Panc1 (cell line): ENCODE data around the gene CYB5B. TPM values are rescaled to one million over a fixed set of nuclear protein-coding genes. Genes with fewer than 3 reads are reported as not detected.

ENCODE experiments used
- ATAC-seq: fragments of 200-7000 bp; cut with Tn5 transposase; 2 replicates; pipeline ENCODE4 v1.9.1; 2020; ENCODE audit warnings: mild to moderate bottlenecking, moderate library complexity
- BruUV-seq: library from RNA; stranded (reverse); fragments of 400-500 nt; replicated peaks from 2 replicates; lab custom pipeline; 2021; lab: Mats Ljungman, UMichigan
- CTCF ChIA-PET: fragments of 300-600 bp; sonication (Branson Sonifier 250); formaldehyde crosslinking; loops from one replicate; lab custom pipeline; 2022; ENCODE audit warnings: antibody characterized with exemption; lab: Charles Lee
- POLR2A ChIA-PET: fragments of 300-600 bp; sonication (Branson Sonifier 250); formaldehyde crosslinking; loops from one replicate; lab custom pipeline; 2022; ENCODE audit warnings: antibody characterized with exemption; lab: Charles Lee
- DNase-seq: peaks from one replicate; pipeline ENCODE4 v3.0.0-alpha.2; 2010; ENCODE audit warnings: low read depth, low spot score
- H3K27ac ChIP-seq: 2 replicates; pipeline ENCODE4 v1.5.1; 2011; ENCODE audit warnings: mild to moderate bottlenecking, low read length, inconsistent platforms
- H3K27me3 ChIP-seq: fragments of 200-500 bp; sonication (Bioruptor generic); 2 replicates; pipeline ENCODE4 v1.6.0; 2014; ENCODE audit warnings: low read length, inconsistent platforms; ENCODE audit not compliant: control insufficient read depth, insufficient read depth
- H3K36me3 ChIP-seq: fragments of 200-500 bp; sonication (Bioruptor generic); 2 replicates; pipeline ENCODE4 v1.5.1; 2014; ENCODE audit warnings: inconsistent platforms, mild to moderate bottlenecking, low read length, moderate library complexity; ENCODE audit not compliant: control insufficient read depth, insufficient read depth
- H3K4me1 ChIP-seq: 2 replicates; pipeline ENCODE4 v1.5.1; 2011; ENCODE audit warnings: inconsistent platforms, mild to moderate bottlenecking, low read length, moderate library complexity; ENCODE audit not compliant: control insufficient read depth, insufficient read depth
- H3K4me3 ChIP-seq, 2 experiments: 2 replicates each; pipeline ENCODE4 v1.5.1; 2011 to 2012; ENCODE audit warnings: low read depth in 2 of 2, low read length in 2 of 2, mild to moderate bottlenecking in 2 of 2, inconsistent platforms in 1 of 2, moderate library complexity in 1 of 2
- H3K9me3 ChIP-seq: fragments of 200-500 bp; sonication (Bioruptor generic); 2 replicates; pipeline ENCODE4 v1.5.1; 2014; ENCODE audit warnings: low read depth, mild to moderate bottlenecking, inconsistent platforms, low read length, moderate library complexity; ENCODE audit not compliant: control insufficient read depth, insufficient read depth
- POLR2AphosphoS5 ChIP-seq: IDR thresholded peaks from 2 replicates; pipeline ENCODE4 v1.6.1; 2012; ENCODE audit warnings: mild to moderate bottlenecking, low read depth, low read length, moderate library complexity
- SIN3A ChIP-seq: IDR thresholded peaks from 2 replicates; pipeline ENCODE4 v1.6.1; 2012; ENCODE audit warnings: low read depth, mild to moderate bottlenecking, low read length, moderate library complexity, borderline replicate concordance; ENCODE audit not compliant: insufficient read depth
- TCF7L2 ChIP-seq: IDR thresholded peaks from 2 replicates; pipeline ENCODE4 v1.6.1; 2011; ENCODE audit warnings: mild to moderate bottlenecking, low read depth, low read length, inconsistent platforms
- in situ Hi-C: cut with HindIII; loops from 2 replicates; pipeline ENCODE4 v1.10.0; 2016; ENCODE audit warnings: low sequenced_read_pairs, low pct_unique_long_range_greater_than_20kb
- intact Hi-C: fragments of 100-400 bp; cut with micrococcal nuclease; formaldehyde crosslinking; loops from one replicate; pipeline ENCODE4 v1.10.0; 2022; ENCODE audit not compliant: unreplicated experiment
- total RNA-seq: library from RNA; stranded (reverse); gene quantifications from one replicate; pipeline ENCODE4 v1.2.1, GENCODE V29; 2021; ENCODE audit not compliant: unreplicated experiment
- TF ChIP-seq, protein P1 (sequence below): fragments of 450-650 bp; IDR thresholded peaks from 2 replicates; pipeline ENCODE4 v1.5.1; 2017; ENCODE audit warnings: mild to moderate bottlenecking
- TF ChIP-seq, protein P2 (sequence below), 2 experiments: IDR thresholded peaks; 2 replicates each; pipeline ENCODE4 v1.6.1; 2011 to 2012; ENCODE audit warnings: low read depth in 2 of 2, control low read depth in 1 of 2, low read length in 1 of 2, mild to moderate bottlenecking in 1 of 2, moderate library complexity in 1 of 2; ENCODE audit not compliant: insufficient read depth in 1 of 2

Gene CYB5B
- total RNA-seq, 1 experiment from 2014 or later = 326 TPM

DNA sequence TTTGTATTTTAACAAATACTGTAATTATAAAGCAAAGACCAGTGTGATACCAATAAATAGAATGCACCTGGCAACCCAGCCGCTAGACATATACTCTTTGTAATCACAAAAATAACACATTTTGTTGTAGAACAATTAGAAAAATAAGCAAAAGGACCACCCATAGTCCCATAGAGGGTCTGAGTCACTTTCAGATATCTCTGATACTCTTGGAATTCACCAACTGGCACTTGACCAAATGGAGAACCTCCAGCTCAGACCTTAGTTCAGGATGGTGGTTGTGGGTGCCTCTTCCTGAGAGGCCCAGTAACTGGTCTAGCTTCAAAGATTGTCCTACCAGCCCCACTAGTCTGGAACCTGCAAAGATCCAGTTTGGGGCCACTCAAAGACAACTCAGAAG lies 37.8 kb upstream of the CYB5B start:
- Histone ChIP-seq H3K36me3 (peaks cover 7% of the 10 kb centered on the region), H3K27ac (peak overlapping the region; percentile 65; the same call in 1 of the 2 replicates), H3K27me3 (no peaks in the 10 kb centered on the region), H3K4me3 (peak overlapping the region; percentile 65 to 67), H3K9me3 (no peaks in the 10 kb centered on the region), H3K4me1 (peaks cover 17% of the 10 kb centered on the region)
- BruUV-seq = no TSS peak
- DNase-seq = no peak
- ChIA-PET POLR2A (no interaction called here), CTCF (no interaction called here)
- in situ Hi-C loops = no loop called here
- ATAC-seq = no peak
- intact Hi-C loops = no loop called here
- TF ChIP-seq, protein P1, sequence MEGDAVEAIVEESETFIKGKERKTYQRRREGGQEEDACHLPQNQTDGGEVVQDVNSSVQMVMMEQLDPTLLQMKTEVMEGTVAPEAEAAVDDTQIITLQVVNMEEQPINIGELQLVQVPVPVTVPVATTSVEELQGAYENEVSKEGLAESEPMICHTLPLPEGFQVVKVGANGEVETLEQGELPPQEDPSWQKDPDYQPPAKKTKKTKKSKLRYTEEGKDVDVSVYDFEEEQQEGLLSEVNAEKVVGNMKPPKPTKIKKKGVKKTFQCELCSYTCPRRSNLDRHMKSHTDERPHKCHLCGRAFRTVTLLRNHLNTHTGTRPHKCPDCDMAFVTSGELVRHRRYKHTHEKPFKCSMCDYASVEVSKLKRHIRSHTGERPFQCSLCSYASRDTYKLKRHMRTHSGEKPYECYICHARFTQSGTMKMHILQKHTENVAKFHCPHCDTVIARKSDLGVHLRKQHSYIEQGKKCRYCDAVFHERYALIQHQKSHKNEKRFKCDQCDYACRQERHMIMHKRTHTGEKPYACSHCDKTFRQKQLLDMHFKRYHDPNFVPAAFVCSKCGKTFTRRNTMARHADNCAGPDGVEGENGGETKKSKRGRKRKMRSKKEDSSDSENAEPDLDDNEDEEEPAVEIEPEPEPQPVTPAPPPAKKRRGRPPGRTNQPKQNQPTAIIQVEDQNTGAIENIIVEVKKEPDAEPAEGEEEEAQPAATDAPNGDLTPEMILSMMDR = no peak
- TF ChIP-seq SIN3A (no peak), POLR2AphosphoS5 (no peak), TCF7L2 (no peak)
- TF ChIP-seq, protein P2, sequence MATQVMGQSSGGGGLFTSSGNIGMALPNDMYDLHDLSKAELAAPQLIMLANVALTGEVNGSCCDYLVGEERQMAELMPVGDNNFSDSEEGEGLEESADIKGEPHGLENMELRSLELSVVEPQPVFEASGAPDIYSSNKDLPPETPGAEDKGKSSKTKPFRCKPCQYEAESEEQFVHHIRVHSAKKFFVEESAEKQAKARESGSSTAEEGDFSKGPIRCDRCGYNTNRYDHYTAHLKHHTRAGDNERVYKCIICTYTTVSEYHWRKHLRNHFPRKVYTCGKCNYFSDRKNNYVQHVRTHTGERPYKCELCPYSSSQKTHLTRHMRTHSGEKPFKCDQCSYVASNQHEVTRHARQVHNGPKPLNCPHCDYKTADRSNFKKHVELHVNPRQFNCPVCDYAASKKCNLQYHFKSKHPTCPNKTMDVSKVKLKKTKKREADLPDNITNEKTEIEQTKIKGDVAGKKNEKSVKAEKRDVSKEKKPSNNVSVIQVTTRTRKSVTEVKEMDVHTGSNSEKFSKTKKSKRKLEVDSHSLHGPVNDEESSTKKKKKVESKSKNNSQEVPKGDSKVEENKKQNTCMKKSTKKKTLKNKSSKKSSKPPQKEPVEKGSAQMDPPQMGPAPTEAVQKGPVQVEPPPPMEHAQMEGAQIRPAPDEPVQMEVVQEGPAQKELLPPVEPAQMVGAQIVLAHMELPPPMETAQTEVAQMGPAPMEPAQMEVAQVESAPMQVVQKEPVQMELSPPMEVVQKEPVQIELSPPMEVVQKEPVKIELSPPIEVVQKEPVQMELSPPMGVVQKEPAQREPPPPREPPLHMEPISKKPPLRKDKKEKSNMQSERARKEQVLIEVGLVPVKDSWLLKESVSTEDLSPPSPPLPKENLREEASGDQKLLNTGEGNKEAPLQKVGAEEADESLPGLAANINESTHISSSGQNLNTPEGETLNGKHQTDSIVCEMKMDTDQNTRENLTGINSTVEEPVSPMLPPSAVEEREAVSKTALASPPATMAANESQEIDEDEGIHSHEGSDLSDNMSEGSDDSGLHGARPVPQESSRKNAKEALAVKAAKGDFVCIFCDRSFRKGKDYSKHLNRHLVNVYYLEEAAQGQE (IDR thresholded peaks at IDR 0.05; ENCODE audit: insufficient read depth in 1 of 2, low read depth in 2 of 2, low read length in 1 of 2) = no peak

DNA sequence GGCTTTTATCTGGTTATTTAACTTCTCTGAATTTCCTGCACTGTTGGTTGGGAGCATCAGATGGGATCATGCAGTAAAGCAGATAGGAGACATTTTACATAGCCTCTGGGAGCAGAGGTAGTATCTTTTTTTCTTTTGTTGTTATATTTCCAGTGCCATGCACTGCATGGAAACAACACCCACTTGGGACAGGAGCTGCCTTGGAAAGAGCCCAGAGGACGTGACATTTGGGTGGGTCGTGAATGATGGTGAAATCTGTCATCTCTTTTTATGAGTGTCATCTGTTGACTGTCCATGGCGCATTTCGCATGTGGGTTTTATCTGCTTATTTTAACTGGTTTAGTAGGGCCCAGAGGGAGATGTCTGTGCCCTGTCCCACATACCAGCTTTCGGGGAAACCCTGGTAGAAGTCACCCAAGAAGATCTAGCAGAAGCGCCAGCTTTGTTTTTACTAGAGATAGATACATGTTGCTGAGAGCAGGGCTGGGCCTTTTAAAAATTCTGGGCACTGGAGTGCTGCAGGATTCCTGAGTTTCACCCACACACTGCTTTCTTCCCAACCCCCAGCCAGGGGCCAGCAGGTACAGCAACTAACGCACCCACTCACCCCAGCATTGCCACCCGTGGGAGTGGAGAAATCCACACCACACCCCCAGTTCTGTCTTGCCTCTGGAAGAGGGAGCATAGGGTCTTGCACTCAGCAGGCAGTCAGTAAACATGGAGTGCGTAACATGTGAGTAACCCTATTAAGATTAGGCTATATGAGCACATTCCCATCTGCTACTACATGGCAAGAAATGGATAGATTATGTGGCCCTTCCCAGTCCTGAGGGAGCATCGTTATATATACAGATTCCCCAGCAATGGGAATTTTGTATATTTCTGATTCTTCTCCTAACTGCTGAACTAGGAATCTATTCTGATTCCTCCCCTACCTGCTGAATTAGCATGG lies 30.2 kb upstream of the CYB5B start:
- no peak for ATAC-seq
- Histone ChIP-seq H3K4me3 (no peak overlapping the region), H3K27ac (peak overlapping the region; percentile 97), H3K4me1 (peaks cover 43% of the 10 kb centered on the region), H3K27me3 (no peaks in the 10 kb centered on the region), H3K36me3 (no peaks in the 10 kb centered on the region), H3K9me3 (no peaks in the 10 kb centered on the region)
- POLR2A ChIA-PET = no interaction called here
- CTCF ChIA-PET = interaction anchor here (0.5 kb wide), 1 partner anchor 489 kb away, joined by 3 read pairs; no protein-coding TSS in a partner anchor
- TF ChIP-seq TCF7L2 (no peak), POLR2AphosphoS5 (no peak), SIN3A (no peak)
- TF ChIP-seq, protein P1 = no peak
- TF ChIP-seq, protein P2 (IDR thresholded peaks at IDR 0.05; ENCODE audit: insufficient read depth in 1 of 2, low read depth in 2 of 2, low read length in 1 of 2) = no peak
- intact Hi-C loops (loop anchor here (10.0 kb wide), 1 partner anchor 81 kb away; no protein-coding TSS in a partner anchor), in situ Hi-C loops (no loop called here)
- no peak for DNase-seq
- no TSS peak for BruUV-seq
